ENCODE measurements around the gene TTC39A.

The TTC39A gene

DNA sequence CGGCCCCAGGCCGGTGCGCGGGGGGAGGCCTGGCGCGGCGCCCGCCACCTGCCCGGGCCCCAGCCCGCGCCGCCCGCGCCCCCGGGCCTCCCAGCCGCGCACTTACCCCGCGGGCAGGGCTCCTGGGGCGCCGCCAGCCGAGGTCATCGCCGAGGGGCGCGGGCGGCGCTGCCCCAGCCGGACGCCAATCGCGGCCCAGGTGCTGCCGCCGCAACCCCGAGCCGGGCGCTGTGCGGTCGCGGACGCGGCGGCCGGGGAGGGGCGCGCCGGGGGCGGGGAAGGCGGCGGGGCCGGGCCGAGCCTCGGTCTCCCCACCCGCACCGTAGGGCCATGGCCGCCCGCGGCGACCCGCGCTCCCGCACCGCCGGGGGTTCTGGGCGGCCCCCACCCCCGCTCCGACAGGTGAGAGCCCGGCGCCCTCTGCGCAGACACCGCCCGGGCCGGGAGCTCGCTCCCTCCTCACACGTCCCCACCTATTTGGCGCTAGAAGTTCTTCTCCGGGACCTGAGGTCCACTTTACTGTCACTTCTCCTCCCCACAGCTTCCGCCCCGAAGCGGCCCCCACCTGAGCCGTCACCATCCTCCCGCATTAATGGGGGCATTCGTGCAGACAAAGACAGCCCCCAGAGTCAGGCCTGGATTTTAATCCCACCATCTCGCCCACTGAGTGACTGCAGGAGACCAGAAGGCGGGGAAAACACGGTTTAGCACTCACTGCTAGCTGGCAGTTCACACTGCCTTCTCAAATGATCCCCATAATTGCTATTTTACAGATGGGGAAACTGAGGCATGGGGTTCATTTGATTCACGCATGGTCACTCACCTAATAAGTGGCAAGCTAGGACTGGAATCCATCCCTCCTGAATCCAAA lies at the start of gene TTC39A:
TTC39A (minus strand) TSS at position 232 of the 871 bp plus-strand sequence; CDS start at position 147, 85 bp downstream.
- Mint-ChIP-seq H3K27me3 (ENCODE audit: low read depth) (peaks cover 27% of the 10 kb centered on the region), H3K4me3 (peak within 1 kb of the TSS; percentile 84 to 91 (median 87)), H3K27ac (peak within 1 kb of the TSS; percentile 75 to 91 (median 90)), H3K4me1 (peaks cover 21% of the 10 kb centered on the region), H3K9me3 (no peaks in the 10 kb centered on the region), H3K36me3 (ENCODE audit: low read depth) (no peaks in the 10 kb centered on the region)
- TF ChIP-seq, protein P1, sequence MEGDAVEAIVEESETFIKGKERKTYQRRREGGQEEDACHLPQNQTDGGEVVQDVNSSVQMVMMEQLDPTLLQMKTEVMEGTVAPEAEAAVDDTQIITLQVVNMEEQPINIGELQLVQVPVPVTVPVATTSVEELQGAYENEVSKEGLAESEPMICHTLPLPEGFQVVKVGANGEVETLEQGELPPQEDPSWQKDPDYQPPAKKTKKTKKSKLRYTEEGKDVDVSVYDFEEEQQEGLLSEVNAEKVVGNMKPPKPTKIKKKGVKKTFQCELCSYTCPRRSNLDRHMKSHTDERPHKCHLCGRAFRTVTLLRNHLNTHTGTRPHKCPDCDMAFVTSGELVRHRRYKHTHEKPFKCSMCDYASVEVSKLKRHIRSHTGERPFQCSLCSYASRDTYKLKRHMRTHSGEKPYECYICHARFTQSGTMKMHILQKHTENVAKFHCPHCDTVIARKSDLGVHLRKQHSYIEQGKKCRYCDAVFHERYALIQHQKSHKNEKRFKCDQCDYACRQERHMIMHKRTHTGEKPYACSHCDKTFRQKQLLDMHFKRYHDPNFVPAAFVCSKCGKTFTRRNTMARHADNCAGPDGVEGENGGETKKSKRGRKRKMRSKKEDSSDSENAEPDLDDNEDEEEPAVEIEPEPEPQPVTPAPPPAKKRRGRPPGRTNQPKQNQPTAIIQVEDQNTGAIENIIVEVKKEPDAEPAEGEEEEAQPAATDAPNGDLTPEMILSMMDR (IDR thresholded peaks at IDR 0.05; ENCODE audit: unreplicated experiment in 3 of 3), result no peak

GRCh38 chr1:51378871-51379270 lies 48.5 kb upstream of the TTC39A start:
- H3K4me3 Mint-ChIP-seq, result no peak overlapping the region

GRCh38 chr1:51373898-51374297 lies 43.5 kb upstream of the TTC39A start:
- H3K4me3 Mint-ChIP-seq, result no peak overlapping the region
- no peaks in the 10 kb centered on the region for H3K27me3 Mint-ChIP-seq (ENCODE audit: low read depth)
- H3K9me3 Mint-ChIP-seq, result peaks cover 16% of the 10 kb centered on the region
- H3K4me1 Mint-ChIP-seq, result peaks cover 4% of the 10 kb centered on the region
- H3K36me3 Mint-ChIP-seq (ENCODE audit: low read depth), result peaks cover 49% of the 10 kb centered on the region
- no peak overlapping the region for H3K27ac Mint-ChIP-seq
- TF ChIP-seq, protein P1 (IDR thresholded peaks at IDR 0.05; ENCODE audit: unreplicated experiment in 3 of 3), result no peak

More at GRCh38 chr1:51378871-51379270, 48.5 kb upstream of the TTC39A start:
- H3K27me3 Mint-ChIP-seq (ENCODE audit: low read depth), result no peaks in the 10 kb centered on the region
- no peaks in the 10 kb centered on the region for H3K4me1 Mint-ChIP-seq
- H3K27ac Mint-ChIP-seq, result no peak overlapping the region
- H3K9me3 Mint-ChIP-seq, result peaks cover 44% of the 10 kb centered on the region
- H3K36me3 Mint-ChIP-seq (ENCODE audit: low read depth), result peaks cover 82% of the 10 kb centered on the region
- TF ChIP-seq, protein P1 (IDR thresholded peaks at IDR 0.05; ENCODE audit: unreplicated experiment in 3 of 3), result no peak

- H3K4me3 Mint-ChIP-seq, result no peak overlapping the region
- H3K4me1 Mint-ChIP-seq, result peaks cover 4% of the 10 kb centered on the region
- H3K9me3 Mint-ChIP-seq, result peaks cover 12% of the 10 kb centered on the region
- peaks cover 39% of the 10 kb centered on the region for H3K36me3 Mint-ChIP-seq (ENCODE audit: low read depth)
- no peaks in the 10 kb centered on the region for H3K27me3 Mint-ChIP-seq (ENCODE audit: low read depth)
- H3K27ac Mint-ChIP-seq, result no peak overlapping the region
- TF ChIP-seq, protein P1 (IDR thresholded peaks at IDR 0.05; ENCODE audit: unreplicated experiment in 3 of 3), result no peak
Observed at GRCh38 chr1:51372561-51372960, 42.2 kb upstream of the TTC39A start.

DNA sequence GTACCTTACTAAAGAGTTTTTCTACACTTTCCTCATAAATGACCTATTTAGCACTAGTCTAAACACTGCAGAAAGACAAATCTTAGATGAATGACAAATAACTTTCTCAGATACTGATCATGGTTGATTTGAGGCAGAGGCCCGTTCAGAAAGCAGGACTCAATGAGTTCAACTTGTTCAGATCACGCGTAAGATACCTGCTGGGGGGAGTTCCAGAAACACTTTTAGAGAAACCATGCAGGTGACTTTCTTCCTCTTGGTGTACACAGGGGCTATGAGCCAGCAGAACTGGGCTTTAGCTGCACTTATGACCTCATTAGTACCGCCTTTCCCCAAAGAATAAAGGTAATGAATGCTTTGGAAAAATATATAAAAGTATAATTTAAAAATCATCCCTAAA lies 38.8 kb upstream of the TTC39A start:
- Mint-ChIP-seq H3K4me3 (no peak overlapping the region), H3K27ac (no peak overlapping the region), H3K4me1 (peaks cover 4% of the 10 kb centered on the region), H3K36me3 (ENCODE audit: low read depth) (peaks cover 24% of the 10 kb centered on the region), H3K27me3 (ENCODE audit: low read depth) (no peaks in the 10 kb centered on the region), H3K9me3 (no peaks in the 10 kb centered on the region)
- TF ChIP-seq, protein P1 (IDR thresholded peaks at IDR 0.05; ENCODE audit: unreplicated experiment in 3 of 3), result no peak
